GM12872 (cell line): ENCODE measurements around the gene CCDC171.

Experiments
- CTCF ChIP-seq: IDR thresholded peaks from 3 replicates; pipeline ENCODE4 v1.5.1; 2011; ENCODE audit warnings: low read depth, mild to moderate bottlenecking, low read length, moderate library complexity; ENCODE audit not compliant: insufficient read depth

The CCDC171 gene

GRCh38 chr9:15617782-15618181, 64.9 kb downstream of the CCDC171 start:
- no peak for TF ChIP-seq CTCF

DNA sequence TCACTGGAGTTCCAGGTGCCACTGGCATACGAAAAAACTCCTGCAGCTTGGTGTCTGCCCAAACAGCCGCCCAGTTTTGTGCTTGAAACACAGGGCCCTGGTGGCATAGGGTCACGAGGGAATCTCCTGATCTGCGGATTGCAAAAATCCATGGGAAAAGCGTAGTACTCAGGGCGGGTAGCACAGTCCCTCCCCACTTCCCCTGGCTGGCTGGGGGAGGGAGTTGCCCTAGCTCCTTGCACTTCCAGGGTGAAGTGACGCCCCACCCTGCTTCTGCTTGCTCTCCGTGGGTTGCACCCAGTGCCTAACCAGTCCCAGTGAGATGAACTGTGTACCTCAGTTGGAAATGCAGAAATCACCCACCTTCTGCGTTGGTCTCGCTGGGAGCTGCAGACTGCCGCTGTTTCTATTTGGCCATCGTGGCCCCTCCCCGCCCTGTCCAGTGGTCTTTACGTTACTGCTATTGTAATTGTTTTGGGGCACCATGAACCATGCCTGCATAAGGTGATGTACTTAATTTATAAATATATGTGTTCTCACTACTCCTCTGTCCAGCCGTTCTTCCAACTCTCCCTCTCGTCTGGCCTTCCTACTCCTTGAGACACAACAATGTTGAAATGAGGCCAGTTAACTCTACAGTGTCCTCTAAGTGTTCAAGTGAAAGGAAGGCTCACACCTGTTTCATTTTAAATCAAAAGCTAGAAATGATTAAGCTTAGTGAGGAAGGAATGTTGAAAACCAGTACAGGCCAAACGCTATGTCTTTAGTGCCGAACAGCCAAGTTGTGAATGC, 65.9 kb downstream of the CCDC171 start:
- no peak for TF ChIP-seq CTCF

GRCh38 chr9:15622318-15622971, 69.6 kb downstream of the CCDC171 start:
- peak; percentile 22; the same call in 1 of the 3 replicates for TF ChIP-seq CTCF

GRCh38 chr9:15635752-15636151, 82.9 kb downstream of the CCDC171 start:
- no peak for TF ChIP-seq CTCF

GRCh38 chr9:15640121-15640520, 87.3 kb downstream of the CCDC171 start:
- no peak for TF ChIP-seq CTCF

GRCh38 chr9:15641291-15641690, 88.4 kb downstream of the CCDC171 start:
- no peak for TF ChIP-seq CTCF

DNA sequence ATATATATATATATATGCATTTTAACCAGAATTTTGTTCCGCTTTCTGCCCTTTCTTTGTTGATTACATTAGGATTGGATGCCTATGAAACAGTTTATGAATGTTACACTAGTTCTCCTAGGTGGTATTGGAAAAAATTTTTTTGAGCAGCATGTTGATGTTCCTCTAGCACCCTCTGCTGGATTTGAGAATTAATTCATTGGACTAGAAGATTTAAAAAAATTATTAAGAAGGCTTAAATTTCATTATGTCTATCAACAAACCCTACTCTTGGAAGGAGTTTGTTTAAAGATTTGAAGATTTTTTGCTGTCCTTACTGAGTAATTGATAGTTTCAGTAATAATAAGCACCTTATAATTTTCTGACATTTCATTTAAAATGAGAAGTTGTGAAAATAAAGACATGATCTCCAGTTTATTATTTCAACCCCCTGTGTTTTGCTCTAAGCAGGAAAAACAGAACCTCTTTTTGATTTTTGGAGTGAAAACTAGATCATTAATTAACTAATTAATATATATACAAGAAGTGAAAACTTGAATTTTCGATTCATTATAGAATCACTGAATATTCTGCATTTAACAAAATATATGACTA, 89.6 kb downstream of the CCDC171 start:
- TF ChIP-seq CTCF = peak; percentile 42; the same call in 2 of the 3 replicates
